WTC11 (cell line): ENCODE measurements around the gene P2RX3. TPM values are rescaled to one million over a fixed set of nuclear protein-coding genes. Genes with fewer than 3 reads are reported as not detected.

Source experiments
- ATAC-seq: fragments of 200-7000 bp; cut with Tn5 transposase; 2 replicates; pipeline ENCODE4 v1.10.0; 2021; ENCODE audit warnings: mild to moderate bottlenecking, moderate library complexity
- CTCF ChIA-PET: fragments of 300-600 bp; sonication (Branson Sonifier 250); formaldehyde crosslinking; loops from one replicate; lab custom pipeline; 2021; ENCODE audit warnings: antibody characterized with exemption; lab: Charles Lee
- POLR2A ChIA-PET: fragments of 350-600 bp; sonication (Branson Sonifier 250); formaldehyde crosslinking; loops from one replicate; lab custom pipeline; 2021; ENCODE audit warnings: antibody characterized with exemption; lab: Charles Lee
- DNase-seq: peaks from one replicate; pipeline ENCODE4 v3.0.0; 2021; ENCODE audit warnings: low spot score
- H3K27ac Mint-ChIP-seq: 2 replicates; pipeline ENCODE4 v1.8.0; 2021; ENCODE audit warnings: mixed read lengths
- H3K27me3 Mint-ChIP-seq: 2 replicates; pipeline ENCODE4 v1.8.0; 2021; ENCODE audit warnings: low read depth, mild to moderate bottlenecking, moderate library complexity, mixed read lengths
- H3K36me3 Mint-ChIP-seq: 2 replicates; pipeline ENCODE4 v1.8.0; 2021; ENCODE audit warnings: mixed read lengths
- H3K4me1 Mint-ChIP-seq: 2 replicates; pipeline ENCODE4 v1.8.0; 2022; ENCODE audit warnings: mixed read lengths
- H3K4me3 Mint-ChIP-seq: 2 replicates; pipeline ENCODE4 v1.8.0; 2021; ENCODE audit warnings: mild to moderate bottlenecking, moderate library complexity, mixed read lengths
- H3K9me3 Mint-ChIP-seq: 2 replicates; pipeline ENCODE4 v1.8.0; 2021; ENCODE audit warnings: mixed read lengths
- ATF2 ChIP-seq: sonication (generic); formaldehyde crosslinking; IDR thresholded peaks from 2 replicates; pipeline ENCODE4 v1.8.1; 2022; ENCODE audit warnings: low read depth, missing genetic modification reagents, borderline replicate concordance
- ATF3 ChIP-seq: sonication (generic); formaldehyde crosslinking; conservative IDR thresholded peaks from 2 replicates; pipeline ENCODE4 v1.8.1; 2022; ENCODE audit warnings: mild to moderate bottlenecking, missing genetic modification reagents
- CBFB ChIP-seq: sonication (generic); formaldehyde crosslinking; IDR thresholded peaks from 2 replicates; pipeline ENCODE4 v1.8.1; 2022; ENCODE audit warnings: mild to moderate bottlenecking, low read depth, missing genetic modification reagents
- CREM ChIP-seq: sonication (generic); formaldehyde crosslinking; IDR thresholded peaks from 2 replicates; pipeline ENCODE4 v1.8.1; 2022; ENCODE audit warnings: mild to moderate bottlenecking, missing genetic modification reagents, moderate library complexity
- E2F4 ChIP-seq: sonication (generic); formaldehyde crosslinking; IDR thresholded peaks from 2 replicates; pipeline ENCODE4 v1.8.1; 2022; ENCODE audit warnings: low read depth, mild to moderate bottlenecking, moderate library complexity, missing genetic modification reagents, borderline replicate concordance
- ELF4 ChIP-seq: sonication (generic); formaldehyde crosslinking; IDR thresholded peaks from 2 replicates; pipeline ENCODE4 v1.8.1; 2022; ENCODE audit warnings: low read depth, mild to moderate bottlenecking, moderate library complexity, missing genetic modification reagents
- ESRRA ChIP-seq: sonication (generic); formaldehyde crosslinking; IDR thresholded peaks from 2 replicates; pipeline ENCODE4 v1.8.1; 2022; ENCODE audit warnings: mild to moderate bottlenecking, missing genetic modification reagents, borderline replicate concordance
- FOXJ3 ChIP-seq: sonication (generic); formaldehyde crosslinking; IDR thresholded peaks from 2 replicates; pipeline ENCODE4 v1.9.0; 2021; ENCODE audit warnings: missing genetic modification reagents, mild to moderate bottlenecking, borderline replicate concordance
- HMGA2 ChIP-seq: fragments of 250-450 bp; sonication (Bioruptor Pico); IDR thresholded peaks from 2 replicates; pipeline ENCODE4 v1.4.0; 2021; ENCODE audit warnings: mild to moderate bottlenecking, moderate library complexity
- HMGXB4 ChIP-seq: sonication (generic); formaldehyde crosslinking; IDR thresholded peaks from 2 replicates; pipeline ENCODE4 v1.8.1; 2023; ENCODE audit warnings: mild to moderate bottlenecking, moderate library complexity, missing genetic modification reagents
- JAZF1 ChIP-seq: fragments of 250-450 bp; sonication (Bioruptor Pico); IDR thresholded peaks from 2 replicates; pipeline ENCODE4 v1.9.0; 2021; ENCODE audit warnings: moderate library complexity, mild to moderate bottlenecking, inconsistent platforms
- MAX ChIP-seq: sonication (generic); formaldehyde crosslinking; IDR thresholded peaks from 2 replicates; pipeline ENCODE4 v1.8.0; 2022; ENCODE audit warnings: mild to moderate bottlenecking, missing genetic modification reagents
- MYBL2 ChIP-seq: sonication (generic); formaldehyde crosslinking; IDR thresholded peaks from 2 replicates; pipeline ENCODE4 v1.8.1; 2023; ENCODE audit warnings: mild to moderate bottlenecking, moderate library complexity, missing genetic modification reagents
- OVOL2 ChIP-seq: fragments of 250-450 bp; sonication (Bioruptor Pico); IDR thresholded peaks from 2 replicates; pipeline ENCODE4 v1.9.0; 2021; ENCODE audit warnings: mild to moderate bottlenecking, borderline replicate concordance
- SMAD3 ChIP-seq: sonication (generic); formaldehyde crosslinking; IDR thresholded peaks from 2 replicates; pipeline ENCODE4 v1.8.0; 2022; ENCODE audit warnings: missing genetic modification reagents, mild to moderate bottlenecking, borderline replicate concordance
- SOX15 ChIP-seq: fragments of 250-450 bp; sonication (Bioruptor Pico); IDR thresholded peaks from 2 replicates; pipeline ENCODE4 v1.9.0; 2021; ENCODE audit warnings: mild to moderate bottlenecking
- SP1 ChIP-seq: sonication (generic); formaldehyde crosslinking; conservative IDR thresholded peaks from 2 replicates; pipeline ENCODE4 v1.8.1; 2022; ENCODE audit warnings: missing genetic modification reagents
- ZBTB21 ChIP-seq: sonication (generic); formaldehyde crosslinking; IDR thresholded peaks from 2 replicates; pipeline ENCODE4 v1.8.1; 2023; ENCODE audit warnings: mild to moderate bottlenecking, missing genetic modification reagents, borderline replicate concordance
- ZNF416 ChIP-seq: fragments of 250-450 bp; sonication (Bioruptor Pico); IDR thresholded peaks from 2 replicates; pipeline ENCODE4 v1.9.0; 2021; ENCODE audit warnings: mild to moderate bottlenecking, inconsistent platforms
- total RNA-seq: library from RNA; stranded (reverse); gene quantifications from 3 replicates; pipeline ENCODE4 v1.2.3, GENCODE V29; 2021

Gene P2RX3
- total RNA-seq, 1 experiment from 2014 or later, result 0.26 TPM

- TF ChIP-seq FOXJ3 (CRISPR knock-in tag) (no peak), SP1 (no peak), MAX (CRISPR knock-in tag) (no peak), CBFB (CRISPR knock-in tag) (no peak), ZNF416 (CRISPR knock-in tag) (no peak), SOX15 (CRISPR knock-in tag) (no peak)
These were observed 71.4 kb downstream of the P2RX3 start (continued) for GRCh38 chr11:57409321-57410100.

GRCh38 chr11:57410287-57410686 is 72.1 kb downstream of the P2RX3 start:
- Mint-ChIP-seq H3K36me3 (peaks cover 49% of the 10 kb centered on the region), H3K4me1 (0 out of 2 replicates have a peak, but pooled peaks cover 2% of the 10 kb centered on the region), H3K4me3 (no peak overlapping the region), H3K9me3 (no peaks in the 10 kb centered on the region), H3K27ac (no peak overlapping the region), H3K27me3 (no peaks in the 10 kb centered on the region)
- TF ChIP-seq ATF3 (CRISPR knock-in tag) (no peak), SMAD3 (CRISPR knock-in tag) (no peak), ATF2 (CRISPR knock-in tag) (no peak)
- ATAC-seq, result no peak
- DNase-seq, result no peak
- POLR2A ChIA-PET, result no interaction called here
- CTCF ChIA-PET, result no interaction called here

GRCh38 chr11:57413681-57414080 is 75.5 kb downstream of the P2RX3 start:
- H3K27ac Mint-ChIP-seq, result no peak overlapping the region
- 0 out of 2 replicates have a peak, but pooled peaks cover 4% of the 10 kb centered on the region for H3K4me1 Mint-ChIP-seq

GRCh38 chr11:57414612-57415212 is 76.6 kb downstream of the P2RX3 start:
- Mint-ChIP-seq H3K27me3 (no peaks in the 10 kb centered on the region), H3K4me3 (no peak overlapping the region), H3K9me3 (no peaks in the 10 kb centered on the region), H3K27ac (no peak overlapping the region), H3K36me3 (peaks cover 54% of the 10 kb centered on the region), H3K4me1 (0 out of 2 replicates have a peak, but pooled peaks cover 4% of the 10 kb centered on the region)
- no peak for ATAC-seq
- DNase-seq, result no peak
- ChIA-PET POLR2A (no interaction called here), CTCF (no interaction called here)
- TF ChIP-seq JAZF1, result no peak
- TF ChIP-seq MAX (CRISPR knock-in tag), result no peak
- TF ChIP-seq E2F4, result no peak
- TF ChIP-seq ESRRA, result no peak
- TF ChIP-seq HMGXB4 (CRISPR knock-in tag), result no peak
- TF ChIP-seq OVOL2 (CRISPR knock-in tag), result no peak
- TF ChIP-seq ZBTB21 (CRISPR knock-in tag), result no peak
- no peak for TF ChIP-seq ELF4 (CRISPR knock-in tag)
- no peak for TF ChIP-seq HMGA2 (CRISPR knock-in tag)

More at GRCh38 chr11:57413681-57414080, 75.5 kb downstream of the P2RX3 start:
- H3K9me3 Mint-ChIP-seq, result no peaks in the 10 kb centered on the region
- ATAC-seq (no peak), DNase-seq (no peak)
- H3K27me3 Mint-ChIP-seq, result no peaks in the 10 kb centered on the region
- POLR2A ChIA-PET, result no interaction called here
- H3K4me3 Mint-ChIP-seq, result no peak overlapping the region
- peaks cover 51% of the 10 kb centered on the region for H3K36me3 Mint-ChIP-seq
- CTCF ChIA-PET, result no interaction called here
- TF ChIP-seq E2F4 (no peak), CREM (CRISPR knock-in tag) (no peak), MYBL2 (no peak)
- TF ChIP-seq, all 79 proteins: peak for 0
